Measurements from ENCODE around the gene SCLY.
"Not testable (repeated sequence)": the region's sequence is repeated elsewhere in the genome, so short reads cannot be mapped to it uniquely, and the experiment has no call there.

The SCLY gene

GRCh38 chr2:238057696-238058575, 2.9 kb upstream of the SCLY start:
- not testable (repeated sequence) for H3K27ac ChIP-seq (ENCODE audit: low read depth, low read length); H3K27me3 ChIP-seq (ENCODE audit: control insufficient read depth in 1 of 2, insufficient read depth in 2 of 2, low read length in 2 of 2); H3K9me3 ChIP-seq (ENCODE audit: control insufficient read depth in 1 of 2, low read length in 2 of 2); H3K4me3 ChIP-seq (ENCODE audit: low read depth in 1 of 2, low read length in 2 of 2); H3K9ac ChIP-seq (ENCODE audit: low read depth in 1 of 2, low read length in 2 of 2); H3K36me3 ChIP-seq (ENCODE audit: control insufficient read depth in 1 of 2, insufficient read depth in 2 of 2, low read length in 2 of 2)
- H3K4me1 ChIP-seq (ENCODE audit: control insufficient read depth in 1 of 2, insufficient read depth in 2 of 2, low read length in 2 of 2) = peaks cover 20 to 21% of the 10 kb centered on the region in 2 donors

GRCh38 chr2:238059505-238059904, 1.3 kb upstream of the SCLY start:
- Histone ChIP-seq H3K9me3 (ENCODE audit: control insufficient read depth in 1 of 2, low read length in 2 of 2) (no peaks in the 10 kb centered on the region), H3K4me1 (ENCODE audit: control insufficient read depth in 1 of 2, insufficient read depth in 2 of 2, low read length in 2 of 2) (peaks cover 34% of the 10 kb centered on the region in 2 donors), H3K27ac (ENCODE audit: low read depth, low read length) (no peak overlapping the region), H3K27me3 (ENCODE audit: control insufficient read depth in 1 of 2, insufficient read depth in 2 of 2, low read length in 2 of 2) (no peaks in the 10 kb centered on the region), H3K36me3 (ENCODE audit: control insufficient read depth in 1 of 2, insufficient read depth in 2 of 2, low read length in 2 of 2) (no peaks in the 10 kb centered on the region), H3K4me3 (ENCODE audit: low read depth in 1 of 2, low read length in 2 of 2) (peak overlapping the region in 1 of 2 donors; percentile 91), H3K9ac (ENCODE audit: low read depth in 1 of 2, low read length in 2 of 2) (peak overlapping the region in 1 of 2 donors; percentile 88)

GRCh38 chr2:238060096-238060541, 682 bp upstream of the SCLY start:
- Histone ChIP-seq H3K27me3 (ENCODE audit: control insufficient read depth in 1 of 2, insufficient read depth in 2 of 2, low read length in 2 of 2) (no peaks in the 10 kb centered on the region), H3K4me1 (ENCODE audit: control insufficient read depth in 1 of 2, insufficient read depth in 2 of 2, low read length in 2 of 2) (peaks cover 34 to 36% of the 10 kb centered on the region in 2 donors), H3K4me3 (ENCODE audit: low read depth in 1 of 2, low read length in 2 of 2) (peak overlapping the region; percentile 91 to 93), H3K27ac (ENCODE audit: low read depth, low read length) (peak overlapping the region; percentile 79), H3K9me3 (ENCODE audit: control insufficient read depth in 1 of 2, low read length in 2 of 2) (no peaks in the 10 kb centered on the region), H3K9ac (ENCODE audit: low read depth in 1 of 2, low read length in 2 of 2) (peak overlapping the region; percentile 81 to 88), H3K36me3 (ENCODE audit: control insufficient read depth in 1 of 2, insufficient read depth in 2 of 2, low read length in 2 of 2) (no peaks in the 10 kb centered on the region)

- peak overlapping the region; percentile 76 to 88 for H3K9ac ChIP-seq (ENCODE audit: low read depth in 1 of 2, low read length in 2 of 2)
- peaks cover 34 to 36% of the 10 kb centered on the region in 2 donors for H3K4me1 ChIP-seq (ENCODE audit: control insufficient read depth in 1 of 2, insufficient read depth in 2 of 2, low read length in 2 of 2)
- peak overlapping the region; percentile 52 for H3K27ac ChIP-seq (ENCODE audit: low read depth, low read length)
- H3K4me3 ChIP-seq (ENCODE audit: low read depth in 1 of 2, low read length in 2 of 2) = peak overlapping the region; percentile 90 to 94
- no peaks in the 10 kb centered on the region for H3K27me3 ChIP-seq (ENCODE audit: control insufficient read depth in 1 of 2, insufficient read depth in 2 of 2, low read length in 2 of 2)
- no peaks in the 10 kb centered on the region for H3K9me3 ChIP-seq (ENCODE audit: control insufficient read depth in 1 of 2, low read length in 2 of 2)
- H3K36me3 ChIP-seq (ENCODE audit: control insufficient read depth in 1 of 2, insufficient read depth in 2 of 2, low read length in 2 of 2) = peaks cover 0 to 7% of the 10 kb centered on the region in 2 donors
These were observed 758 bp downstream of the SCLY start for GRCh38 chr2:238061315-238062202.

GRCh38 chr2:238063414-238064189, 2.8 kb downstream of the SCLY start:
- Histone ChIP-seq H3K9ac (ENCODE audit: low read depth in 1 of 2, low read length in 2 of 2) (no peak overlapping the region), H3K4me1 (ENCODE audit: control insufficient read depth in 1 of 2, insufficient read depth in 2 of 2, low read length in 2 of 2) (peaks cover 34 to 36% of the 10 kb centered on the region in 2 donors), H3K27ac (ENCODE audit: low read depth, low read length) (no peak overlapping the region), H3K36me3 (ENCODE audit: control insufficient read depth in 1 of 2, insufficient read depth in 2 of 2, low read length in 2 of 2) (peaks cover 0 to 23% of the 10 kb centered on the region in 2 donors), H3K27me3 (ENCODE audit: control insufficient read depth in 1 of 2, insufficient read depth in 2 of 2, low read length in 2 of 2) (no peaks in the 10 kb centered on the region), H3K4me3 (ENCODE audit: low read depth in 1 of 2, low read length in 2 of 2) (no peak overlapping the region), H3K9me3 (ENCODE audit: control insufficient read depth in 1 of 2, low read length in 2 of 2) (no peaks in the 10 kb centered on the region)

GRCh38 chr2:238064376-238064775, 3.6 kb downstream of the SCLY start:
- Histone ChIP-seq H3K9me3 (ENCODE audit: control insufficient read depth in 1 of 2, low read length in 2 of 2) (no peaks in the 10 kb centered on the region), H3K36me3 (ENCODE audit: control insufficient read depth in 1 of 2, insufficient read depth in 2 of 2, low read length in 2 of 2) (peaks cover 3 to 27% of the 10 kb centered on the region in 2 donors), H3K4me3 (ENCODE audit: low read depth in 1 of 2, low read length in 2 of 2) (peak overlapping the region in 1 of 2 donors; percentile 35), H3K4me1 (ENCODE audit: control insufficient read depth in 1 of 2, insufficient read depth in 2 of 2, low read length in 2 of 2) (peaks cover 31 to 34% of the 10 kb centered on the region in 2 donors), H3K27me3 (ENCODE audit: control insufficient read depth in 1 of 2, insufficient read depth in 2 of 2, low read length in 2 of 2) (no peaks in the 10 kb centered on the region), H3K9ac (ENCODE audit: low read depth in 1 of 2, low read length in 2 of 2) (no peak overlapping the region), H3K27ac (ENCODE audit: low read depth, low read length) (no peak overlapping the region)

- Histone ChIP-seq H3K36me3 (ENCODE audit: control insufficient read depth in 1 of 2, insufficient read depth in 2 of 2, low read length in 2 of 2) (peaks cover 5 to 34% of the 10 kb centered on the region in 2 donors), H3K4me1 (ENCODE audit: control insufficient read depth in 1 of 2, insufficient read depth in 2 of 2, low read length in 2 of 2) (peaks cover 22 to 27% of the 10 kb centered on the region in 2 donors), H3K4me3 (ENCODE audit: low read depth in 1 of 2, low read length in 2 of 2) (no peak overlapping the region), H3K9ac (ENCODE audit: low read depth in 1 of 2, low read length in 2 of 2) (no peak overlapping the region), H3K27me3 (ENCODE audit: control insufficient read depth in 1 of 2, insufficient read depth in 2 of 2, low read length in 2 of 2) (no peaks in the 10 kb centered on the region), H3K9me3 (ENCODE audit: control insufficient read depth in 1 of 2, low read length in 2 of 2) (no peaks in the 10 kb centered on the region), H3K27ac (ENCODE audit: low read depth, low read length) (no peak overlapping the region)
These were observed 4.5 kb downstream of the SCLY start for GRCh38 chr2:238065071-238065846.

GRCh38 chr2:238066218-238066617, 5.4 kb downstream of the SCLY start:
- Histone ChIP-seq H3K4me1 (ENCODE audit: control insufficient read depth in 1 of 2, insufficient read depth in 2 of 2, low read length in 2 of 2) (peaks cover 22 to 27% of the 10 kb centered on the region in 2 donors), H3K9me3 (ENCODE audit: control insufficient read depth in 1 of 2, low read length in 2 of 2) (no peaks in the 10 kb centered on the region), H3K27me3 (ENCODE audit: control insufficient read depth in 1 of 2, insufficient read depth in 2 of 2, low read length in 2 of 2) (no peaks in the 10 kb centered on the region), H3K36me3 (ENCODE audit: control insufficient read depth in 1 of 2, insufficient read depth in 2 of 2, low read length in 2 of 2) (peaks cover 5 to 34% of the 10 kb centered on the region in 2 donors), H3K27ac (ENCODE audit: low read depth, low read length) (no peak overlapping the region), H3K4me3 (ENCODE audit: low read depth in 1 of 2, low read length in 2 of 2) (no peak overlapping the region), H3K9ac (ENCODE audit: low read depth in 1 of 2, low read length in 2 of 2) (no peak overlapping the region)

- H3K9me3 ChIP-seq (ENCODE audit: control insufficient read depth in 1 of 2, low read length in 2 of 2); H3K4me3 ChIP-seq (ENCODE audit: low read depth in 1 of 2, low read length in 2 of 2); H3K27ac ChIP-seq (ENCODE audit: low read depth, low read length); H3K9ac ChIP-seq (ENCODE audit: low read depth in 1 of 2, low read length in 2 of 2); H3K27me3 ChIP-seq (ENCODE audit: control insufficient read depth in 1 of 2, insufficient read depth in 2 of 2, low read length in 2 of 2): not testable (repeated sequence)
- Histone ChIP-seq H3K4me1 (ENCODE audit: control insufficient read depth in 1 of 2, insufficient read depth in 2 of 2, low read length in 2 of 2) (peaks cover 19 to 22% of the 10 kb centered on the region in 2 donors), H3K36me3 (ENCODE audit: control insufficient read depth in 1 of 2, insufficient read depth in 2 of 2, low read length in 2 of 2) (peaks cover 5 to 34% of the 10 kb centered on the region in 2 donors)
These were observed 5.9 kb downstream of the SCLY start for GRCh38 chr2:238066718-238067117.
